ENCODE data around the gene RBM4B. TPM values are rescaled to one million over a fixed set of nuclear protein-coding genes. Genes with fewer than 3 reads are reported as not detected.

RBM4B gene
- 14.0 and 17.0 TPM in 2 replicates for total RNA-seq

GRCh38 chr11:66677599-66678375 lies at the start of gene RBM4B:
TSS of gene RBM4B (minus strand) at chr11:66677887. CDS start at chr11:66677079, 808 bp downstream.

GRCh38 chr11:66638177-66639065 lies 39.3 kb downstream of the RBM4B start, which contains the start of gene RBM4:
TSS of gene RBM4 (plus strand) at chr11:66638703. CDS start at chr11:66639712, 1,009 bp downstream.

GRCh38 chr11:66616379-66617154 lies 61.1 kb downstream of the RBM4B start, which contains the start of gene RBM14:
TSS of gene RBM14 (plus strand) at chr11:66616630. CDS start at chr11:66616721, 91 bp downstream.

Small RNA genes within 50 kb of the gene (small RNA-seq; reads per million reads assigned to genes)
- gene RN7SL12P, result not detected
- not detected for gene RNU4-39P

Other genes starting within 250 kb of the RBM4B start
- 38.9 and 43.7 TPM in 2 replicates for gene MRPL11, start 239.0 kb downstream of the RBM4B start, total RNA-seq
- 8.5 and 11.5 TPM in 2 replicates for gene PELI3, start 211.0 kb downstream of the RBM4B start, total RNA-seq
- gene DPP3, start 197.5 kb downstream of the RBM4B start, total RNA-seq, result 43.4 and 48.5 TPM in 2 replicates
- 29.1 and 31.2 TPM in 2 replicates for gene BBS1, start 167.3 kb downstream of the RBM4B start, total RNA-seq
- gene ZDHHC24, start 131.8 kb downstream of the RBM4B start, total RNA-seq, result 8.8 and 12.9 TPM in 2 replicates
- gene ACTN3, start 131.0 kb downstream of the RBM4B start, total RNA-seq, result under 0.01 TPM in 1 of 2 replicates, not detected in the other
- 5.3 and 15.4 TPM in 2 replicates for gene CTSF, start 109.3 kb downstream of the RBM4B start, total RNA-seq
- gene CCDC87, start 84.8 kb downstream of the RBM4B start, total RNA-seq, result 0.37 and 0.78 TPM in 2 replicates
- 30.9 and 36.0 TPM in 2 replicates for gene CCS, start 84.7 kb downstream of the RBM4B start, total RNA-seq
- gene RBM14, start 61.3 kb downstream of the RBM4B start, total RNA-seq, result 33.8 and 47.1 TPM in 2 replicates
- gene RBM4, start 39.2 kb downstream of the RBM4B start, total RNA-seq, result 90.9 and 93.3 TPM in 2 replicates
- 0.39 and 0.73 TPM in 2 replicates for gene SPTBN2, start 51.3 kb upstream of the RBM4B start, total RNA-seq
- 15.2 and 17.6 TPM in 2 replicates for gene RCE1, start 165.6 kb upstream of the RBM4B start, total RNA-seq
- gene LRFN4, start 179.2 kb upstream of the RBM4B start, total RNA-seq, result 27.2 and 28.9 TPM in 2 replicates

Measured in subcutaneous preadipocyte (primary cell).